A549 (cell line): ENCODE data around the gene CMC2.

ENCODE experiments used
- CHD4 ChIP-seq: fragments of 200-600 bp; sonication (generic); IDR thresholded peaks from 2 replicates; pipeline ENCODE4 v1.6.1; 2016; ENCODE audit warnings: antibody characterized with exemption, mild to moderate bottlenecking, borderline replicate concordance
- CTCF ChIP-seq: fragments of >200 bp; sonication (Bioruptor Twin); formaldehyde crosslinking; IDR thresholded peaks from 3 replicates; pipeline ENCODE4 v1.5.1; 2016
- EHMT2 ChIP-seq: fragments of 200-600 bp; sonication (generic); IDR thresholded peaks from 2 replicates; pipeline ENCODE4 v1.6.1; 2016; ENCODE audit warnings: antibody characterized with exemption, low read depth, mild to moderate bottlenecking, moderate library complexity
- EP300 ChIP-seq, 2 experiments: fragments of >200 bp; sonication (Bioruptor Twin); formaldehyde crosslinking; IDR thresholded peaks; 2 replicates in 1 of 2; 3 replicates in 1 of 2; pipeline ENCODE4 v1.6.1; 2016 to 2017
- HEYL ChIP-seq: fragments of 250-450 bp; sonication (Bioruptor Pico); IDR thresholded peaks from 2 replicates; pipeline ENCODE4 v1.8.0; 2021; ENCODE audit warnings: mild to moderate bottlenecking, moderate library complexity
- JUN ChIP-seq, 2 experiments: fragments of >200 bp; sonication (Bioruptor Twin); formaldehyde crosslinking; IDR thresholded peaks; 2 replicates in 1 of 2; 3 replicates in 1 of 2; pipeline ENCODE4 v1.6.1; 2016 to 2017
- NFE2L2 ChIP-seq: fragments of 150-350 bp; conservative IDR thresholded peaks from 2 replicates; pipeline ENCODE4 v1.6.1; 2014; ENCODE audit warnings: low read length
- POLR2A ChIP-seq: IDR thresholded peaks from 2 replicates; pipeline ENCODE4 v1.6.1; 2012; ENCODE audit warnings: mild to moderate bottlenecking, low read length

- TF ChIP-seq NFE2L2 = no peak
- TF ChIP-seq CHD4 = no peak
- no peak for TF ChIP-seq EP300 (IDR thresholded peaks at IDR 0.05)
- no peak for TF ChIP-seq JUN (IDR thresholded peaks at IDR 0.05)
- no peak for TF ChIP-seq POLR2A
- TF ChIP-seq CTCF = no peak
- no peak for TF ChIP-seq HEYL (CRISPR knock-in tag)
- no peak for TF ChIP-seq EHMT2
Observed at GRCh38 chr16:80988756-80989155, 17.9 kb downstream of the CMC2 start.
